Endothelial cell of umbilical vein (primary cell): ENCODE results near the gene EHMT1.

ENCODE experiments used
- EZH2 ChIP-seq: IDR thresholded peaks from 2 replicates; pipeline ENCODE4 v1.6.1; 2012; ENCODE audit warnings: borderline replicate concordance, low read depth, mild to moderate bottlenecking, moderate library complexity, low read length, inconsistent platforms; ENCODE audit not compliant: severe bottlenecking
- MYC ChIP-seq: IDR thresholded peaks from one replicate; pipeline ENCODE4 v1.6.1; 2011; ENCODE audit warnings: mild to moderate bottlenecking, low read depth, low read length
- POLR2A ChIP-seq: IDR thresholded peaks from 2 replicates; pipeline ENCODE4 v1.6.1; 2012; ENCODE audit warnings: low read depth, mild to moderate bottlenecking, control low read depth, low read length
- POLR2AphosphoS5 ChIP-seq: IDR thresholded peaks from 2 replicates; pipeline ENCODE4 v1.6.1; 2012; ENCODE audit warnings: low read depth, mild to moderate bottlenecking, control low read depth, low read length, moderate library complexity; ENCODE audit not compliant: insufficient read depth
- TF ChIP-seq, protein P1 (sequence below), 2 donors: IDR thresholded peaks; 1 replicate in 1 of 2; 2 replicates in 1 of 2; pipeline ENCODE4 v1.5.1; 2011; ENCODE audit warnings: low read length in 2 of 2, mild to moderate bottlenecking in 2 of 2, moderate library complexity in 2 of 2, control low read depth in 1 of 2, inconsistent platforms in 1 of 2, low read depth in 1 of 2; ENCODE audit not compliant: insufficient read depth in 1 of 2; ENCODE audit errors: extremely low read depth in 1 of 2

DNA sequence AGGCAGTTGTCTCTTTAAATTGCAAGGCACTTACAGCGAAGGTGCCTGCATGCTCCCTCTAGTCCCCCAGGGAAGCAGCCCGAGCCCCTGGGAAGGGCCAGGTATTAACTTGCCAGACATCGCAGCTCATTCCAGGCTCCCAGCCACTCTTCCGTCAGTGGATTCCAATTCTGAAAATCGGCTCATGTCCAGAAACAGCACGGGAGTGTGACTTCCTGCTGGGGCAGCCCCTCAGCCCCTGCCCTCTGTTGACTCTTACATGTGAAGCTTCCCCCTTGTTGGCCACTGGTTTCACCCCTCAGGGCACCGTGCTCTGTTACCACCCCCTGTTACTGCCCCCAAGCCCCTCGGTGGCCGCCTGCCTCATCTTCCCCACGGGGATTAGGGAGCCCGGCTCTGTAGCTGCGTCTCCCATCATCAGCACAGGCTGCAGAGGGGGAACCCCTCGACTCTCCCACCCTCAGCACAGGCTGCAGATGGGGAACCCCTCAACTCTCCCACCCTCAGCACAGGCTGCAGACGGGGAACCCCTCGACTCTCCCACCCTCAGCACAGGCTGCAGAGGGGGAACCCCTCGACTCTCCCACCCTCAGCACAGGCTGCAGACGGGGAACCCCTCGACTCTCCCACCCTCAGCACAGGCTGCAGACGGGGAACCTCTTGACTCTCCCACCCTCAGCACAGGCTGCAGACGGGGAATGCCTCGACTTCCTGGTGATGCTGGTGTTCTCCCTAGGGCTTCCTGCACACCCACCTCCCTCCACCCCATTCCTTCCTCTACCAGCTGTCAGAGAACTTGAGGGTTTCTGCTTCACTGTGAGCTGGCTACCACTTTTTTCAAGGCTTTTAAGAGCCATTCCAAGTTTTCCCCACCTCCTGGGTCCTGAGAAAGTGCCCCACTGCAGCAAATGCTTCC, 247.7 kb downstream of the EHMT1 start:
- TF ChIP-seq POLR2A, result no peak
- TF ChIP-seq, protein P1, sequence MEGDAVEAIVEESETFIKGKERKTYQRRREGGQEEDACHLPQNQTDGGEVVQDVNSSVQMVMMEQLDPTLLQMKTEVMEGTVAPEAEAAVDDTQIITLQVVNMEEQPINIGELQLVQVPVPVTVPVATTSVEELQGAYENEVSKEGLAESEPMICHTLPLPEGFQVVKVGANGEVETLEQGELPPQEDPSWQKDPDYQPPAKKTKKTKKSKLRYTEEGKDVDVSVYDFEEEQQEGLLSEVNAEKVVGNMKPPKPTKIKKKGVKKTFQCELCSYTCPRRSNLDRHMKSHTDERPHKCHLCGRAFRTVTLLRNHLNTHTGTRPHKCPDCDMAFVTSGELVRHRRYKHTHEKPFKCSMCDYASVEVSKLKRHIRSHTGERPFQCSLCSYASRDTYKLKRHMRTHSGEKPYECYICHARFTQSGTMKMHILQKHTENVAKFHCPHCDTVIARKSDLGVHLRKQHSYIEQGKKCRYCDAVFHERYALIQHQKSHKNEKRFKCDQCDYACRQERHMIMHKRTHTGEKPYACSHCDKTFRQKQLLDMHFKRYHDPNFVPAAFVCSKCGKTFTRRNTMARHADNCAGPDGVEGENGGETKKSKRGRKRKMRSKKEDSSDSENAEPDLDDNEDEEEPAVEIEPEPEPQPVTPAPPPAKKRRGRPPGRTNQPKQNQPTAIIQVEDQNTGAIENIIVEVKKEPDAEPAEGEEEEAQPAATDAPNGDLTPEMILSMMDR (IDR thresholded peaks at IDR 0.05; ENCODE audit: extremely low read depth in 1 of 2, insufficient read depth in 1 of 2, low read depth in 1 of 2, low read length in 2 of 2), result no peak
- TF ChIP-seq MYC, result no peak
- no peak for TF ChIP-seq EZH2
- no peak for TF ChIP-seq POLR2AphosphoS5
